GM18868 (cell line): ENCODE data around the gene MAP2K6.
"Not testable (repeated sequence)": the region's sequence is repeated elsewhere in the genome, so short reads cannot be mapped to it uniquely, and the experiment has no call there.

Source experiments
- ATAC-seq: cut with Tn5 transposase; IDR thresholded peaks from one replicate; pipeline ENCODE4 v1.9.1; 2021; ENCODE audit warnings: mild to moderate bottlenecking, moderate library complexity; ENCODE audit not compliant: unreplicated experiment

MAP2K6 gene

DNA sequence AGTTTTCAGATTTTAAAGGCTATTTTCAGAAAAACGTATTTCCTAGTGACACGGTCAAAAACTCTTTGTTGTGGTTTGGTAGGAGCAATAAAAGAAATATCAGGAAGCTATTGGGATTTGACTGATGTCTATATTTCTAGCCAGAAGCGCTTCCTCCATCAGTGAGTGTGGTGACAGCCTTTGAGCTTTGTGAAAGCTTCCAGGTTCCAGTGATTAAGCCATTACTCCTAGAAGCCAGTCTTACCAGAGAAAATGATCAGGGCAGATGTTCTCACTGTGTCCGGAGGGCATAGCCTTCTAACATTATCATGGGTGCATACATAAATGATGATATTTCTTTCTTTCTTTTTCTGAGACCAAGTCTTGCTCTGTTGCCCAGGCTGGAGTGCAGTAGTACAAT lies 39.6 kb downstream of the MAP2K6 start:
- ATAC-seq: no peak

DNA sequence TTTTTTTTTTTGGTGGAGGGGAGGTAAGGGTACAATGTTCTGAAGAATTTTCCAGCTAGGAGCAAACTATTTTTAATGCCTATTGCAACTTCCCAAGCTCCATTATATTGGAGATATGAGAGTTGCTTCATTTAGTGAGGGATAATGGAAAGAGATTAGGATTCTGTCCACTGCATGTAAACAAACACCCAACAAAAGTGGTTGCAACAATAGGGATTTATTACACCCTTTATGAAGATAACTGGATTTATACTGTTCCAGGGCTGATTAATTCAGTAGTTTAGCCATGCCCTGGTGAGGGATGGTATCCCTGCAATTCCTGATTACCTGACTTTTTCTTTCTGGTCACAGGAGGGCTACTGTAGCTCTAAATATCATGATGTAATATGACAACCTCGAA lies 40.5 kb downstream of the MAP2K6 start:
- ATAC-seq: no peak

DNA sequence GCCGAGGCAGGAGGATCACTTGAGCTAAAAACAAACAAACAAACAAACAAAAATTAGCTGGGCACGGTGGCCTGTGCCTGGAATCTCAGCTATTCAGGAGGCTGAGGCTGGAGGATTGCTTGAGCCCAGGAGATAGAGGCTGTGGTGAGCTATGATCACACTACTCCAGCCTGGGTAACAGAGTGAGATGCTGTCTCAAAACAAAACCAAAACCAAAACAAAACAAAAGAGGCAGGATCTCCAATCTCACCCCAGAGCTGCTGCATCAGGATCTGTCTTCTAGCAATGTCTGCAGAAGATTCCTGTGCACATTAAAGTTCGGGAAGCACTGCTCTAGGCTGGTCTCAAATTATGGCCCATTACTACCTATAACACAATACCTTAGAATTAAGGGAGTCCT lies 43.1 kb downstream of the MAP2K6 start:
- ATAC-seq: no peak

DNA sequence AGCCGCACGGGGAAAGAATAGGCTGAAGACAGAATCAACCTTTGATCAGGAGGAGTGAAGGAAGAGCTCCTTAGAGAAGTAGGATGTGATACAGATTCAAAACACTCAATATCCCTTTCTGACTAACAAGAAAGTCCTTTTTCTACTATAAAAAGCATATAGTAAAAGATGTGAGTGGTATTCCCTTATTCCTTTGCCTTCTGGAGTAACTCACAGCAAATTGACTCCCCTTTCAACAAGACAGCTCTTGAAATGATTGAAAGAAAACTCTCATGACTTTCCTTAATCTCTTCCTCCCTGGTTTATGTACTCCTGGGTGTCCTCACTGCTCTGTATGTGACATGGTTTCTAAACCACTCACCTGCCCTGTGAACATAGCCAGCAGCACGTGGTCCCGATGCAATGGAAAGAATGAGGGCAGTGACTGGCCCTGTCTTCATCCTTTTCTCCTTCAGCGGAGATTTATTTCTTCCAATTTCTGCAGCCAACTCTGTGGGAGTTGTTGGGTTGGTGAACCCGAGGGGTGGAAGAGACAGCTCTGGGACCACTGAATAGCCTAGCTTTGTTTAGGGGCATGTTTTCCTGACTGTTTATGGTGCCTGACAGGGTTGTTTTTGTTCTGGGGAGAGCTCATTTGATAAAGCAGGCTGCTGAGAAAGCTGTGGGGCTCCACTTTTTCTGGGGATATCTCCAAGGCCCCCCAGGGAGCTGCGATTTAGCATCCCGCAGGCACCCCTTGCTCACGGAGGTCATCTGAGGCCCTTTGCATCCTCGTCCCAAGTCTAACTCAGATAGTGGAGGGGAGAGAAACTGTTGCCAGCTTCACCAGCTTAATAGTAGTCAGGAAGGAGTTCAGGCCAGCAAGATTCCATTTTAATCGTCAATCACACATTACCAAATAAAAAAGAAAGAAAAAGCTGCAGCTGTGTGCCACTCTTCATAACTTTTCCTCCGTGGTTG lies 46.7 kb downstream of the MAP2K6 start:
- ATAC-seq: no peak

DNA sequence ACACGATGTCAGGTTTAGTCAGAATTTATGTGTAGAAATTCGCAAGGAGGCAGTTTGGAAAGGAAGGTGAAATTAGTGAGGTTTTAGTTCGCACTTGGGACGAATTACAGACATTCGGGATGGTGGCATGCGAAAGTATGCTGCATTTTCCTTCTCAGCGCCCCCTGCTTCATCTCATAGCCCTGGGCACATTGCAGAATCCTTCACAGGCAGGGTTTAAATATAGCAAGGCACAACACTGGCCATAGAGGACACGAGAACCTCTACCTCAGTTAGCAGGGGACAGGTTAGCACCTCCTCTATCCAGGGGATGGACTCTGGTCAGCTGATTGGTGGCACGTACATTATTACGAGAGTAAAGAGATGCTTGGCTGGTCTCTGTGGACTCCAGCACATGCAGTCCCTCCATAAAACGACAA lies 47.5 kb downstream of the MAP2K6 start:
- ATAC-seq: no peak

DNA sequence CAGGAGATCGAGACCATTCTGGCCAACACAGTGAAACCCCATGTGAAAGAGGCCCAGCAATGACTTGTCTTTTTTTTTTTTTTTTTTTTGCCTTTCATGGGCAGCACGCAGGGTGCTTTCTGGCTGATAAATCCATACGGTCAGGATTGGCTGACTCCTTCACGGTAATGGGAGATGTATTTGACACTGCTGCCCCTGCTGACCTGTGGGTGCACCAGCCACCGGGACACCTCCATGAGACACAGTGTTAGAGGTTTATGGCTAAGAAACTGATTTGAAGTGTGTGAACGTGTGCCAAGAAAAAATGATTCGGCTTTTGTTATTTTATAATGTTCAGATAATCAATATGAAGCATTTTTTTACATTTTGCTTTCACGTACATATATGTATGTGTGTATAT lies 48.4 kb downstream of the MAP2K6 start:
- no peak for ATAC-seq

DNA sequence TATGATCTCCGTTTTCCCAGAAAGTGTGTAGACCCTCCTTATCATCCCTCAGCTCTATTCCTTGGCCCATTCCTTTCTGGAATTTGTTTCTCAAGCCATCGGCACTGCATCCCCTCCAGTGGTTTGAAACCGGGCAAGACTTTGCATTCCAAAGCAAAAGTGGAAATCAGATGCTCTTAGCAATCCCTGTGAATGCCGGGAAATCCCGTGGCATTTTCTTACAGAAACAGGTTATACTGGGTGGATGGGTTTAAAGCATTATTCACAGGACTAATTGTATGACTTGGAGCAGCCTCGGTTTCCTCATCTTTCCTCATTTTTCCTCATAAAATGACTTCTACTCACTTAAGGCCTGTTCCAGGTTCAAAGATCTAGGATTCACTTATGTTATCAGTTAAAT lies 52.0 kb downstream of the MAP2K6 start:
- ATAC-seq: no peak

DNA sequence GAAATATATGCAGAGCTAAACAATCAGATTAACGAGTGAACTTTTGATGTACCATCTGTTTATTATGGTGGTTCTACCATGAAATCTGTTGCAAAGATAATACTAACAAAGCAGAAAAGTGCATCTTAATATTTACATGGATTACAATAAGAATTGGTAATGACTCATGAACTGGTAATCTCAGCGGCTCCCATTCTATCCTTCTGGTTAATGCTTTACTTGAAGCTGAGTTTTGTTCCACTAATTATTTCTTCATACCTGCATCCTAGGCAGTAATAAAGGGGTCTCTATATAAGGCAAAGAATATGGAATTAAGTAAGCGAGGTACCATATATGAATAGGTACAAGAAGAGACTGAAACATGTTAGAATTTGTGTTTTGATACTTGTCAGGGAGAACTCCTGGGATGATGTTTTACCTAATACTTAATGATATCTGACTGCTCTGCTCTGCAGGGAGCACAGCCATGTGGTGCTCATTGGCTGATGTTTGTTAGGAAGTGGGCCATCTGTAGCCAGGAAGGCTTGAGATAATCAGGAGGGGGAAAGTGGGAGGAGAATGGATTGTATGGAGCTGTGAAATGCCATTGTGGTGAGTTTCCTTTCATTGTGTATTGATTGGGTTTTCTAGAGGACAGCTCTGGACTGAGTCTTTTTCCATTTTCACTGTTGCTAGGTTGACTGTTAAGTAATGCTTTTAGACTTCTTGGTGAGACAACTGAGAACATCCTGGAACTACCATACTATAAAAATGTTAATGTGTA lies 52.6 kb downstream of the MAP2K6 start:
- no peak for ATAC-seq

DNA sequence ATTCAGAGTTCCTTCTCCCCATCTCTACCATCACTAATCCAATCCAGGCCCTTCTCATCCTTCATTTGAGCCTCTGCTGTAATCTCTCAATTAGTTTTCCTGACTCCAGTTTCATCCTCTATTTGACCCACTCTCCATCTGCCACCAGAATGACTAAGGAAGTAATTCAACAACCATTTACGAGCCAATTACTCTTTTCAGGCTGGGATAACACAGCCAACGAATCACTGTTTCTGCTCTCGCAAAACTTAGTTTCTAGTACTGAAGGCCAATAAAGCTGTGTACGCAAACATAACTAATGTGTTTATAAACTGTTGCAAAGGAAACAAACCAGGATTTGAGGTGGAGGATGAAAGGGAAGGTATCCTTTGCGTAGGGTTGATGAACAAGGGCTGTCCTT lies 53.7 kb downstream of the MAP2K6 start:
- no peak for ATAC-seq

DNA sequence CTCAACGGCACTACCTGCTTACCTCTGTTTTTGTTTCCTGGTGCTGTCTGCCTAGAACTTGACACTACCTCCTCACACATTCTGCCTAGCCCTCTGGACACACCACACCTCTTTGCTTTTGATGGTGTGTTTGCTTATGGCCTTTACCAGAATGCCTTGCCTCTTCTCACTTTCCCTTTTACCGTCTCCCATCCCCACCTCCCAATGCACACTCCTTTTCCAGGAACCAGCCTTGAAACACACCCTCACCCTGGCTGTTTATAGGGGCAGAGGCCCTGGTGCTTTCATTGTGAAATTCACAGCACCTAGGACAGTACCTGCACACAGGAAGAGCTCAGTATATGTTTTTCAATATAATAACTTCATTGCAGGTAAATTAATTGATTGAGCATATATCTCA lies 56.2 kb downstream of the MAP2K6 start:
- no peak for ATAC-seq

DNA sequence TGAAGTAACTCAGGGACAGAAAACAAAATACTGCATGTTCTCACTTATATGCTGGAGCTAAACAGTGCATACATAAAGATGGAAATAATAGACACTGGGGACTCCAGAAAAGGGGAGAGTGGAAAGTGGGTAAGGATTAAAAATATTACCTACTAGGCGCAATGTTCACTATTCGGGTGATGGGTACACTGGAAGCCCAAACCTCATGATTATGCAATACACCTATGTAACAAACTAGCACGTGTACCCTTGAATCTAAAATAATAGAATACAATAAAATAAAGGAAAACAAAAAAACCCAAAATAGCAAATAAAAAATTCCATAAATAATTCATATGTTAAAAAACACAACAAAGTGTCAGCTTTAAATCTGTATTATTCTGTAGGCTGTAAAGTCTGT lies 56.9 kb downstream of the MAP2K6 start:
- no peak for ATAC-seq

DNA sequence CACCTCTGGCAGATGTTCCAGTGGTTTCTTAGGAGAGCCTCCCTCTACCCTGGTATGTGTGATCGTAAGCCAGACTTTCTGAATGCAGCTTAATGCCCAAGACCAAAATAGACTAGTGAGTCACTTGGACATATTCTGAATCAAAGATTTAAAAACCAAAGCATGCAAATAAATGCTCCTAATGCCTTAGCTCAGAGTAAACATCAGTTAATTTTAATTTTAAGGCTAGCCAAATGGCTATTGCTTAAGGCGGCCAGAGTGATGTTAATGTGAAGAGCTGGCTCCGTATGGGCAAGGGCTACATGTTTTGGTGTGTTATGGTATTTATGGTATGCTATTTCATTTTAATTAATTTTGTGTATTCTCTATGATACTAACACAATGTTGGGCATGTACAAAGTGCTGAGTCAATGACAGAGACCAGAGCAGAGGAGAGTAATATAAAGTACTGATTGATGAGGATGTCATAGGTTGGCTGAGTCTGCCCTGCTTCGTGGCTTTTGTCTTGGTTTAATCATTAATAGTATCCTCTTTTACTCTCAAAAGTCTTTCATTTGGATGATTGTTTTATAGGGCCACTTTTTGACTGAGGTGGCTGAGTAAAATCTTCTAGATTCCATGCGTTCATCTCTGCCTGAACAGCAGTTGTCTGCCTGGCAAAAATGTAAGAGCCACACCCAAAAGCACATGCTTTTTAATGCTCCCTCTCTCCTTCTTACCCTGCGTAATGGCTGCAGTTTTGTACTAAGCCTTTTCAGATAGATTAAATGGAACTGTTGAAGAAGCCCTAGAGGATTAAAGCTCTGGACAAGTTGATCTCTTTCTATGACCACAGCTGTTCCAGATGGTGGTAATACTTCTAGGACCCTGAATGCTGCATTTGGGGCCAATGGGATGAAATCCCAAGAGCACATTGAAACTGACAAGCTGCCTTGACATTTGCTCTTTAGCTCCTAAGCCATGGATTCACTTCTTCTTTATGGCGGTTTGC lies 59.6 kb downstream of the MAP2K6 start:
- ATAC-seq: no peak

DNA sequence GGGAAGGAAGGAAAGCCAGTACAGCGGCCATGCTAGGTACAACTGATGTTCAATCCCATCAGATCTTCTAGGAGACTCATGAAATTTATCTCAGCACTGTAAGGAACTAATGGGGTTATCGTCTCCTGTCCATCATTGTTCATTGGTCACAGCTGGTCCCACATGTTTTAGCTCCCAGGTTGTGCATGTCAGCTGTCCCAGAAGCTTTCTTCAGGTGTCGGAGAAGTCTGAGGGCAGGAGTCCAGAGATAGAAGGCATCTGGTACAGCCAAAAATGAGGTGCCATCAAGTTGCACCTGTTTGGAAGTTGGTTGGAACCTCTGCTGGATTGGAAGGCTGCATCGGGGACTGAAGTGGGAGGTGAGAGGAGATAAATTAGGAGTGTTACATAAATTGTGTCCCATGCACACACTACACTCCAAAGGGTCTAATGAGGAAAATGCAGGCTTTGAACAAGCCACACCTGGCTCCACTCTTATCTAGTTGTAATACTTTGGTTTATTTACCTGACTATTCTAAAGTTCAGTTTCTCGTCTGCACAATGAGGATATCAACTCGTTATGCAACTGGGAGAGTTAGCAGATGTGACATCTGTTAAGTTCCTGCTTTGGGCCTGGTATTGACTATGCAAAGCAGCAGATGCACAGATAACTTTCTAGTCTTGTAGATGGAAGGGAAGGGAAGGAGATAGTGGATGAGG lies 62.9 kb downstream of the MAP2K6 start:
- ATAC-seq: no peak

DNA sequence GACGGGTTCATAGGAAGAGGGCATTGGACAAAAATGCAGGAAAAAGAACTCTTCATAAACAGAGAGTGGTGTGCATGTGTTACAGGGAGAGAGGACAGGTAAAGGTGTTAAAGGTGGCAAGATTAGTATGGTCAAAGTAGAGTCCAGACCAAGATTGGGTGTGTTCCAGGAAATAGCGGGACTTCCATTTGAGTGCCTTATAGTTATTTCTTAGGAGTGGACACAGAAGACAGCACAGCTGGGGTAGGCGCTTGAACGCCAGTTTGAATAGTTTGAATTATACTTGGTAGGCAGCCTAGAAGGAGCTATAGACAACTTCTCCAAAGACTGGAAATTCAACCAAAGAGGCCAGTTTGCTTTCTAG lies 63.4 kb downstream of the MAP2K6 start:
- ATAC-seq: no peak

DNA sequence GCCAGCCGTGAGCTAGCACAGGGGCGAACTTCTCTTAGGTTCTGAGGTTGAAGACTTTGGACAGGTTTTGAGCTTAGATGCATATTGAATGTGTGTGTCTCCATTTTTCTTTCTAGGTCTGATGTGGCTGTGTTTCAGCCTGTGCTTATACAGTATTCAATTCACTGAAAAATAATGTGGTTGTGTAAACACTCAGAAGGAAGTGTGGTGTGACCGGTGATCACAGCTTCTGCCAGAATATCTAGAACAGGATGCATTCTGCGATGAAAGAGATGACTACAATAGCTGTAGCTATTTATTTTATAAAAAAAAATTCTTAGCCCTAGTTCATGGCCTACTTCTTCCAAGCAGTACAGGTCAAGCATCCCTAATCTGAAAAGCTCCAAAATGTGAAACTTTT lies 64.4 kb downstream of the MAP2K6 start:
- ATAC-seq: no peak

DNA sequence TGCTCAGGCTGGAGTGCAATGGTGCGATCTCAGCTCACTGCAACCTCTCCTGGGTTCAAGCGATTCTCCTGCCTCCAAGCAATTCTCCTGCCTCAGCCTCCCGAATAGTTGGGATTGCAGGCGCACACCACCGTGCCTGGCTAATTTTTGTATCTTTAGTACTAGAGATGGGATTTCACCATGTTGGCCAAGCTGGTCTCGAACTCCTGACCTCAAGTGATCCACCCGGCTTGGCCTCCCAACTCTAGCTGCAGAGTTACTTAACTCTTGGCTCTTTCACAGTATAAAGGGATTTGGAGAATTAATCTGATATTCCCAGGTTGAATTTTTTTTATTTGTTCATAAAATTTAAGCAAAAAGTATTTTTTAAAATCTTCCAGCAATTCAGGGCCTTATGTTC lies 65.3 kb downstream of the MAP2K6 start:
- not testable (repeated sequence) for ATAC-seq

DNA sequence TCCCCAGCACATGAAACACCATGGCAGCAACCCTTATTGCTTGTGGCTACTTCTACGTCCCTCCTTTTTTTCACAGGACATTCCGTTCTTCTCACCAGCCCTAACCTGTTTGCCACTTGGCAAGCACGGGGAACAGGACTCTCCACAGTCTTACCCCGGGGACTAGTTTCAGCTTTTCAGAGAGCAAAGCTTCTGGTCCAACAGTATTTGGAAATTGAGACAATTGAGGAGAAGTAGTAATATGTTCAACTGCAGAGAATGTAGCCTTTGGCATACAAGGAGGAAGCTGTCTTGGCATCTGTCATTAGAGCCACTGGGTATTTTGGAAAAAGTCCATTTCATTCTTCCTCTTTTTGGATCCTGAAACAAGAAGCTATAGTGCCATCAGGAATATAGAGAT lies 65.7 kb downstream of the MAP2K6 start:
- no peak for ATAC-seq

DNA sequence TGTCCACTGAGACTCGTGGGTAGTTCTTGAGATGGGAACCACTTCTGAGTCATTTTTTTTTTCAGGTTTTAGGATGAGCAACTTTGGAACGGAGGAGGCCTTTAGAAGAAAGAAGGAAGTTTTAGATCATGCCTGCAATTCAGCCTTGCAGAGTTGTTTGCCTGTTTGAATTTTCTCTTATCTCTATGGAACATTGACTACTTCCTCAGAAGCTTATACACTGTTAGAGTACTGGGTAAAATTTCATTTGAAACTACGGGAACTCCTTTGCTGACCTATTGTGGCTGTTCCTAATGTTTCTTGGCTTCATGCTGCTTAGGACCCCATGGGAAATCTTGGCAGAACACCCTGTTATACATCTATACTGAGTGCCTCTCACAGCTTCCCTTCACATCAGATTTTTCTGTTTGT lies 70.8 kb downstream of the MAP2K6 start:
- ATAC-seq: no peak

DNA sequence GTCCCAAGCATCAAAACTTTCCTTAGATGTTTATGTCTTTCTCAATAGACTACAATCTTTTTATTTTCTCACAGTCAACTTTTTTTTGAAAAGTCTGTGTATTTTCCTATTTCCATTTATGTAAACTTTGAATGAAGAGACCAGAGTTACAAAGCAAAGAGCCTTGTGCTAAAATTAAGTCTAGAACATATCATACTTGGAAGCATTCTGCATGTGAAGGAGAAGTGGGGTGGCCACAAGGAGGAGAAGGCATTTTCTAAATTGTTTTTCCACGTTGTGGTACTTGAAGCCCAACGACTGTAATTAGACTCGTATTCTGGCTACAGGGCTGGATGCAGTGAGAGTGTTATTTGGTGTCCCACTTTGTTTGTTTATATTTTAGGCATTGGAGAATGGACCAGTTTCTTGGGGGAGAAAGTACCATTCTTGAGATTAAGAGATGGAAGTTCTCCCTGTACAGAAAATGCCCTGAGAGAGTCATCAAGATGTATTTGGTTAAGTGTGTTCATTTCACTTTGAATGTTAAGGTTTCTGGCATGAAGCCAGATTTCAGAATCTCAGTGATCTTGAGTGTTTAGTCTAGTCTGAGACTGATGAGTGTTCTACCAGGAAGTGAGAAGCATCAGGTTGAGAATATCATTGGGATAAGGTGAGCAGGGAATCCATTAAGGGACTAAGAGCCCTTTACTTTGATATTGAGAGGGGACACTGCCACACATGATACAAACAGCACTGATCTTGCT lies 71.6 kb downstream of the MAP2K6 start:
- ATAC-seq: no peak
